OCI-LY3 (cell line): ENCODE measurements around the gene MCRS1.

ENCODE experiments used
- EZH2phosphoT487 ChIP-seq: fragments of 200-600 bp; shearing (Covaris generic); IDR thresholded peaks from 2 replicates; pipeline ENCODE4 v1.6.1; 2018; ENCODE audit warnings: antibody characterized with exemption, mixed run types, low read depth
- TF ChIP-seq, protein P1 (sequence below): fragments of 200-600, 300-600 bp; sonication (generic); IDR thresholded peaks from 2 replicates; pipeline ENCODE4 v1.5.1; 2014; ENCODE audit warnings: antibody characterized with exemption, low read length, low read depth

DNA sequence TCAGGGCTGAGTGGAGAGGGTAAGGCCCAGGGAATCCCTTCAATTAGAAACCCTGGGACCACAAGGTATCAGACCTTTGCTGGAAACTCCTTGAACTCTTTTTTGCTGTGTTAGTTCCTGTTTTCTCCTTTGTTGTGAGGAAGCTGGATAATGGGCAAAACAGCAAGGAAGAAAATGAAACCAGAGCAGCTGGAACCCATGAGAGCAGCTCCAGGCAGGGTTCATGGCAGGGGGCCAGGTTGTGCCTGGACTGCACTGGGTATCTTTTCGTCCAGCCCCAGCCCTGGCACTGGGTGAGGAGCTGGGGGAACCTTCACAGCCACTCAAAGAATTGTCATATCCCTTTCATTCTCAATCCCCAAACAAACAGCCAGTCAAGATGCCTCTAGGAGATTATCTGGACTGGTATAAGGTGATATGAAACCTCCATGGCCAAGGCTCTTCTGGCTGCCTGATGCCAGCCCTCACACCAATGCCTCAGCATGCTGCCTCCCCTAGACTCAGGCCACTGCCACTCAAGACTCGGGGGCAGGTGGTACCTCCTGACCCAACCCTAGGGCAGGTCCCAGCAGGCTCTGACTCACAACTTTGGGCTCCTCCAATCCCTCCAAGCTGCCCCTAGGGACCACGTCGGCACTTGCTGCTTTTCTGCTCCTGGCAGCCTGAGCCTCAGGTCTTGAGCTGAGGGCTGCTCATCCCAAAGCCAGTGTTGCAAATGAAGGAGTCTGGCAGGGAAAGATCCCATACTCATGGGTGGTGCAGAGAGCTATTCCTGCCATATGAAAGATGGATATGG is 21.0 kb upstream of the MCRS1 start:
- TF ChIP-seq, protein P1, sequence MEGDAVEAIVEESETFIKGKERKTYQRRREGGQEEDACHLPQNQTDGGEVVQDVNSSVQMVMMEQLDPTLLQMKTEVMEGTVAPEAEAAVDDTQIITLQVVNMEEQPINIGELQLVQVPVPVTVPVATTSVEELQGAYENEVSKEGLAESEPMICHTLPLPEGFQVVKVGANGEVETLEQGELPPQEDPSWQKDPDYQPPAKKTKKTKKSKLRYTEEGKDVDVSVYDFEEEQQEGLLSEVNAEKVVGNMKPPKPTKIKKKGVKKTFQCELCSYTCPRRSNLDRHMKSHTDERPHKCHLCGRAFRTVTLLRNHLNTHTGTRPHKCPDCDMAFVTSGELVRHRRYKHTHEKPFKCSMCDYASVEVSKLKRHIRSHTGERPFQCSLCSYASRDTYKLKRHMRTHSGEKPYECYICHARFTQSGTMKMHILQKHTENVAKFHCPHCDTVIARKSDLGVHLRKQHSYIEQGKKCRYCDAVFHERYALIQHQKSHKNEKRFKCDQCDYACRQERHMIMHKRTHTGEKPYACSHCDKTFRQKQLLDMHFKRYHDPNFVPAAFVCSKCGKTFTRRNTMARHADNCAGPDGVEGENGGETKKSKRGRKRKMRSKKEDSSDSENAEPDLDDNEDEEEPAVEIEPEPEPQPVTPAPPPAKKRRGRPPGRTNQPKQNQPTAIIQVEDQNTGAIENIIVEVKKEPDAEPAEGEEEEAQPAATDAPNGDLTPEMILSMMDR: no peak
- TF ChIP-seq EZH2phosphoT487: no peak
